Lower lobe of right lung (tissue), 2 donors: ENCODE measurements around the gene CR1L. TPM values are rescaled to one million over a fixed set of nuclear protein-coding genes. Genes with fewer than 3 reads are reported as not detected.
"Not testable (repeated sequence)": the region's sequence is repeated elsewhere in the genome, so short reads cannot be mapped to it uniquely, and the experiment has no call there.

Experiments used
- ATAC-seq, 2 donors: fragments of 200-7000 bp; cut with Tn5 transposase; one replicate each; pipeline ENCODE4 v1.9.1; 2020 to 2022; ENCODE audit warnings: mild to moderate bottlenecking in 2 of 2, moderate library complexity in 2 of 2
- DNase-seq: peaks from one replicate; pipeline ENCODE4 v3.0.0-alpha.2; 2020
- H3K27ac ChIP-seq: fragments of 200-600 bp; one replicate; pipeline ENCODE4 v1.8.0; 2022
- H3K27me3 ChIP-seq: fragments of 200-600 bp; one replicate; pipeline ENCODE4 v1.8.0; 2022; ENCODE audit warnings: low read depth
- H3K36me3 ChIP-seq: fragments of 200-600 bp; one replicate; pipeline ENCODE4 v1.8.0; 2022; ENCODE audit warnings: mild to moderate bottlenecking
- H3K4me1 ChIP-seq: fragments of 200-600 bp; one replicate; pipeline ENCODE4 v1.8.0; 2022
- H3K4me3 ChIP-seq: fragments of 200-600 bp; one replicate; pipeline ENCODE4 v1.8.0; 2022; ENCODE audit warnings: mild to moderate bottlenecking
- H3K9me3 ChIP-seq: fragments of 200-600 bp; one replicate; pipeline ENCODE4 v1.8.0; 2022
- CTCF ChIP-seq: fragments of 200-600 bp; IDR thresholded peaks from one replicate; pipeline ENCODE4 v1.8.0; 2022; ENCODE audit warnings: antibody characterized with exemption, mild to moderate bottlenecking
- intact Hi-C: fragments of 100-400 bp; cut with DNase I; formaldehyde crosslinking; loops from one replicate; pipeline ENCODE4 v1.11.0; 2022
- total RNA-seq: library from RNA; stranded (reverse); fragmentation: NEBNext Ultra II Directional; extraction: Animal tissue kit (Norgen Biotek cat#: 25700); gene quantifications from one replicate; pipeline ENCODE4 v1.2.1, GENCODE V29; 2021
- donor health status: DM: no; HTN: yes; CAD: no; lungs with severe emphysema.

CR1L gene
- total RNA-seq, 1 donor from 2014 or later: 1.3 TPM

- Histone ChIP-seq H3K9me3 (no peaks in the 10 kb centered on the region), H3K27ac (peak overlapping the region; percentile 56), H3K4me1 (peaks cover 30% of the 10 kb centered on the region), H3K27me3 (no peaks in the 10 kb centered on the region), H3K4me3 (no peak overlapping the region), H3K36me3 (no peaks in the 10 kb centered on the region)
- TF ChIP-seq CTCF: no peak
- no peak for DNase-seq
- intact Hi-C loops: no loop called here
- ATAC-seq: no peak
These were observed 102.9 kb downstream of the CR1L start for GRCh38 chr1:207747627-207748492.

- DNase-seq: no peak
- Histone ChIP-seq H3K4me3 (no peak overlapping the region), H3K36me3 (no peaks in the 10 kb centered on the region), H3K4me1 (peaks cover 40% of the 10 kb centered on the region), H3K9me3 (no peaks in the 10 kb centered on the region), H3K27me3 (no peaks in the 10 kb centered on the region), H3K27ac (peak overlapping the region; percentile 56)
- peak in 1 of 2 donors; percentile 41 for ATAC-seq
- intact Hi-C loops: no loop called here
- no peak for TF ChIP-seq CTCF
These were observed 104.0 kb downstream of the CR1L start for GRCh38 chr1:207748737-207749528.

- intact Hi-C loops: no loop called here
- H3K9me3 ChIP-seq: no peaks in the 10 kb centered on the region
- H3K27me3 ChIP-seq: no peaks in the 10 kb centered on the region
- TF ChIP-seq CTCF: no peak
- DNase-seq (no peak), ATAC-seq (no peak)
- peak overlapping the region; percentile 95 for H3K27ac ChIP-seq
- peaks cover 58% of the 10 kb centered on the region for H3K4me1 ChIP-seq
- no peaks in the 10 kb centered on the region for H3K36me3 ChIP-seq
- peak overlapping the region; percentile 94 for H3K4me3 ChIP-seq
These were observed 105.8 kb downstream of the CR1L start for GRCh38 chr1:207750631-207751305.

DNA sequence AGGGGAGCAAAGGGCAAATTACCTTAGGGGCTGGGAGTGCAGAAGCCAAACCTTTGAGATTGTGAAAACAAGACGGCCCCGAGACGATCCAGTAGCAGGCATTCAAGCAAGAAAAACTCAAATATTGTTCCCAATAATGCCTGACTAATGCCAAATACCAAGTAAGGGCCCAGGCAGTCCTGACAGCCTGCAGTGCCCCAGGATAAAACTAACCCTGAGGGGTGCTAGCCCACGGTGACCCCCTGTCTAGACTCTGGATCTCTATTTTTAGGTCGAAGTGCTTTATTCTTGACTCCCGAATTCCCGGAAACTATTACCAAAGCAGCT lies 106.5 kb downstream of the CR1L start:
- H3K27me3 ChIP-seq, H3K9me3 ChIP-seq, ATAC-seq, intact Hi-C loops, H3K36me3 ChIP-seq, DNase-seq: not testable (repeated sequence)
- peak overlapping the region; percentile 95 for H3K27ac ChIP-seq
- H3K4me1 ChIP-seq: peaks cover 65% of the 10 kb centered on the region
- H3K4me3 ChIP-seq: peak overlapping the region; percentile 94

GRCh38 chr1:207751790-207752455 lies 107.0 kb downstream of the CR1L start, which contains the start of gene CD46:
CD46 (plus strand) TSS chr1:207752054; CDS start chr1:207752213, 159 bp downstream.
- intact Hi-C loops: no loop called here
- no peaks in the 10 kb centered on the region for H3K9me3 ChIP-seq
- H3K36me3 ChIP-seq: peaks cover under 1% of the 10 kb centered on the region
- H3K4me3 ChIP-seq: peak within 1 kb of the TSS; percentile 94
- peaks cover 66% of the 10 kb centered on the region for H3K4me1 ChIP-seq
- H3K27ac ChIP-seq: peak within 1 kb of the TSS; percentile 95
- no peaks in the 10 kb centered on the region for H3K27me3 ChIP-seq
- DNase-seq: peak; percentile 99
- peak; percentile 98 to 99 for ATAC-seq
- peak; percentile 21 for TF ChIP-seq CTCF
